GM23338 (cell line): Measurements from ENCODE around the gene SFXN5. TPM values are rescaled to one million over a fixed set of nuclear protein-coding genes. Genes with fewer than 3 reads are reported as not detected.

Source experiments
- ATAC-seq: fragments of 200-7000 bp; cut with Tn5 transposase; 3 replicates; pipeline ENCODE4 v1.9.1; 2020
- DNase-seq: peaks from one replicate; pipeline ENCODE4 v3.0.0-alpha.2; 2015; ENCODE audit warnings: low spot score
- H2AFZ ChIP-seq: fragments of 200-600 bp; sonication (generic); 2 replicates; pipeline ENCODE4 v1.8.0; 2016; ENCODE audit warnings: antibody characterized with exemption, mild to moderate bottlenecking, moderate library complexity
- H3F3A ChIP-seq: fragments of 200-600 bp; sonication (generic); replicated peaks from 2 replicates; pipeline ENCODE4 v1.8.0; 2017; ENCODE audit warnings: antibody characterized with exemption, mixed run types, low read depth
- H3K27ac ChIP-seq: fragments of 200-600 bp; sonication (generic); 2 replicates; pipeline ENCODE4 v1.6.1; 2016; ENCODE audit warnings: low read depth
- H3K27me3 ChIP-seq: fragments of 200-600 bp; sonication (generic); 2 replicates; pipeline ENCODE4 v1.8.0; 2016; ENCODE audit warnings: mild to moderate bottlenecking, mixed run types, moderate library complexity; ENCODE audit not compliant: insufficient read depth
- H3K36me3 ChIP-seq: fragments of 200-600 bp; sonication (generic); 2 replicates; pipeline ENCODE4 v1.8.0; 2016; ENCODE audit warnings: mild to moderate bottlenecking; ENCODE audit not compliant: insufficient read depth
- H3K4me1 ChIP-seq: fragments of 200-600 bp; sonication (generic); 2 replicates; pipeline ENCODE4 v1.8.0; 2016; ENCODE audit warnings: mild to moderate bottlenecking, moderate library complexity; ENCODE audit not compliant: insufficient read depth
- H3K4me2 ChIP-seq: fragments of 200-600 bp; sonication (generic); 2 replicates; pipeline ENCODE4 v1.7.1; 2017; ENCODE audit warnings: mixed run types
- H3K4me3 ChIP-seq: fragments of 200-600 bp; sonication (generic); 2 replicates; pipeline ENCODE4 v1.6.1; 2016; ENCODE audit warnings: mixed run types
- H3K79me2 ChIP-seq: fragments of 200-600 bp; sonication (generic); replicated peaks from 2 replicates; pipeline ENCODE4 v1.8.0; 2017; ENCODE audit warnings: mild to moderate bottlenecking; ENCODE audit not compliant: insufficient read depth
- H3K9me2 ChIP-seq: fragments of 200-600 bp; sonication (generic); 2 replicates; pipeline ENCODE4 v1.8.0; 2017; ENCODE audit not compliant: insufficient read depth
- H4K20me1 ChIP-seq: fragments of 200-600 bp; sonication (generic); replicated peaks from 2 replicates; pipeline ENCODE4 v1.8.0; 2017; ENCODE audit warnings: mild to moderate bottlenecking; ENCODE audit not compliant: insufficient read depth
- H3K27ac Mint-ChIP-seq: 2 replicates; pipeline ENCODE4 v1.8.0; 2020; ENCODE audit warnings: inconsistent platforms, mild to moderate bottlenecking, moderate library complexity, mixed read lengths
- H3K27me3 Mint-ChIP-seq: 3 replicates; pipeline ENCODE4 v1.8.0; 2022; ENCODE audit warnings: low read depth, mild to moderate bottlenecking, moderate library complexity, mixed read lengths, inconsistent platforms; ENCODE audit not compliant: insufficient read depth, poor library complexity
- H3K36me3 Mint-ChIP-seq: 3 replicates; pipeline ENCODE4 v1.8.0; 2021; ENCODE audit warnings: low read depth, mild to moderate bottlenecking, inconsistent platforms, moderate library complexity, mixed read lengths
- H3K4me1 Mint-ChIP-seq: 3 replicates; pipeline ENCODE4 v1.8.0; 2020; ENCODE audit warnings: mild to moderate bottlenecking, inconsistent platforms, mixed read lengths
- H3K4me3 Mint-ChIP-seq: 3 replicates; pipeline ENCODE4 v1.8.0; 2021; ENCODE audit warnings: moderate library complexity, mild to moderate bottlenecking, inconsistent platforms, mixed read lengths
- H3K9me3 Mint-ChIP-seq: 3 replicates; pipeline ENCODE4 v1.8.0; 2020; ENCODE audit warnings: moderate library complexity, mild to moderate bottlenecking, inconsistent platforms, mixed read lengths
- CTCF ChIP-seq, 2 experiments: fragments of 200-600 bp in 1 of 2; sonication (generic) in 1 of 2; conservative IDR thresholded peaks; 2 replicates each; pipeline versions ENCODE4 v1.5.1 to v1.6.1; 2016 to 2017; ENCODE audit warnings: antibody characterized with exemption in 2 of 2, low read depth in 2 of 2, mild to moderate bottlenecking in 2 of 2, moderate library complexity in 1 of 2
- ETS1 ChIP-seq: IDR thresholded peaks from 2 replicates; pipeline ENCODE4 v1.6.1; 2016; ENCODE audit warnings: antibody characterized with exemption
- EZH2 ChIP-seq: fragments of 200-600 bp; sonication (generic); IDR thresholded peaks from one replicate; pipeline ENCODE4 v1.8.0; 2017; ENCODE audit warnings: antibody characterized with exemption, mild to moderate bottlenecking, low read depth; ENCODE audit not compliant: unreplicated experiment
- NANOG ChIP-seq: IDR thresholded peaks from 2 replicates; pipeline ENCODE4 v1.6.1; 2016; ENCODE audit warnings: antibody characterized with exemption, borderline replicate concordance
- POLR2AphosphoS5 ChIP-seq: IDR thresholded peaks from 2 replicates; pipeline ENCODE4 v1.6.1; 2016; ENCODE audit warnings: antibody characterized with exemption, low read depth
- REST ChIP-seq: IDR thresholded peaks from one replicate; pipeline ENCODE4 v1.6.1; 2018; ENCODE audit warnings: antibody characterized with exemption; ENCODE audit not compliant: unreplicated experiment
- ZNF114 ChIP-seq: fragments of 250-450 bp; sonication (Bioruptor Pico); IDR thresholded peaks from 2 replicates; pipeline ENCODE4 v1.5.0; 2020; ENCODE audit warnings: mild to moderate bottlenecking, moderate library complexity
- ZNF331 ChIP-seq: fragments of 250-450 bp; sonication (Bioruptor Pico); IDR thresholded peaks from 2 replicates; pipeline ENCODE4 v1.5.0; 2020; ENCODE audit warnings: low read depth, mild to moderate bottlenecking, moderate library complexity
- polyA plus RNA-seq: library from polyadenylated mRNA; unstranded; fragments of >200 nt; fragmentation: Nextera tagmentation; extraction: Ambion mirVana; gene quantifications from 2 replicates; pipeline ENCODE4 v1.2.1, GENCODE V29; 2016
- total RNA-seq: library from RNA; depleted of rRNA; stranded (reverse); fragments of >200 nt; shearing (Covaris generic); gene quantifications from 2 replicates; pipeline ENCODE4 v1.2.3, GENCODE V29; 2014

SFXN5 gene
- total and polyA plus RNA-seq, 2 experiments from 2014 or later = 23.6 to 25.8 TPM

- TF ChIP-seq REST (no peak), ETS1 (no peak), ZNF114 (CRISPR knock-in tag) (no peak), POLR2AphosphoS5 (no peak), CTCF (conservative IDR thresholded peaks at IDR 0.05; ENCODE audit: low read depth in 2 of 2) (no peak), NANOG (no peak)
Observed at GRCh38 chr2:72895154-72895553, 176.4 kb downstream of the SFXN5 start (continued).

GRCh38 chr2:72894514-72894913 lies 177.0 kb downstream of the SFXN5 start:
- no peak overlapping the region for H3K4me3 ChIP-seq
- no peaks in the 10 kb centered on the region for H3F3A ChIP-seq
- Mint-ChIP-seq H3K36me3 (no peaks in the 10 kb centered on the region), H3K27ac (no peak overlapping the region), H3K4me3 (no peak overlapping the region), H3K9me3 (no peaks in the 10 kb centered on the region), H3K27me3 (peaks cover 26% of the 10 kb centered on the region), H3K4me1 (peaks cover 24% of the 10 kb centered on the region)
- H2AFZ ChIP-seq = no peak overlapping the region; the same call in 1 of the 2 replicates
- ATAC-seq (no peak), DNase-seq (no peak)
- H3K27ac ChIP-seq = no peak overlapping the region
- H3K36me3 ChIP-seq = no peaks in the 10 kb centered on the region
- H3K27me3 ChIP-seq = peaks cover 55% of the 10 kb centered on the region
- no peak for TF ChIP-seq POLR2AphosphoS5
- TF ChIP-seq ZNF331 (CRISPR knock-in tag) = no peak
- TF ChIP-seq ETS1 = no peak
- no peak for TF ChIP-seq ZNF114 (CRISPR knock-in tag)
- no peak for TF ChIP-seq EZH2
- TF ChIP-seq CTCF (conservative IDR thresholded peaks at IDR 0.05; ENCODE audit: low read depth in 2 of 2) = no peak
- TF ChIP-seq REST = no peak
- H3K4me2 ChIP-seq = peak overlapping the region; percentile 65
- H3K79me2 ChIP-seq = no peaks in the 10 kb centered on the region
- H4K20me1 ChIP-seq = no peaks in the 10 kb centered on the region
- no peaks in the 10 kb centered on the region for H3K9me2 ChIP-seq
- H3K4me1 ChIP-seq = peaks cover 23% of the 10 kb centered on the region
